ENCODE results near the gene MAP3K15.

DNA sequence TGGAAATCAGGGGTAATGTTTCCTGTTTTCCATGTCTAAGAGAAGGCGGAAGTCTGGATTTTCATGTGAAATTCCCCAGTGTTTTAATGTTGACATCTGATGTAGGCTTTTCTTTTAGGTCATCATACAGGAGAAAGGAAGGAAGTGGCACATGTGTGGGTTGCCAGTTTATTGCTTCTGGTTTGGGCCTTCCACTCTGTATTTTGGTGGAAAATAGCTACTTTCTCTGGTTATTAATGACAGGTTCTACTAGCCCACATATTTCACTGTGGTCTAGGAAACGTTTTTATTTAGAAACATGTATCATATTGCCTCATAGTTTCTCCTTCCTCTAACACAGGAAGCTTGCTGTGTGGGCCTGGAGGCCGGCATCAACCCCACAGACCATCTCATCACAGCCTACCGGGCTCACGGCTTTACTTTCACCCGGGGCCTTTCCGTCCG is 164.3 kb downstream of the MAP3K15 start:
- TF ChIP-seq, protein P1, sequence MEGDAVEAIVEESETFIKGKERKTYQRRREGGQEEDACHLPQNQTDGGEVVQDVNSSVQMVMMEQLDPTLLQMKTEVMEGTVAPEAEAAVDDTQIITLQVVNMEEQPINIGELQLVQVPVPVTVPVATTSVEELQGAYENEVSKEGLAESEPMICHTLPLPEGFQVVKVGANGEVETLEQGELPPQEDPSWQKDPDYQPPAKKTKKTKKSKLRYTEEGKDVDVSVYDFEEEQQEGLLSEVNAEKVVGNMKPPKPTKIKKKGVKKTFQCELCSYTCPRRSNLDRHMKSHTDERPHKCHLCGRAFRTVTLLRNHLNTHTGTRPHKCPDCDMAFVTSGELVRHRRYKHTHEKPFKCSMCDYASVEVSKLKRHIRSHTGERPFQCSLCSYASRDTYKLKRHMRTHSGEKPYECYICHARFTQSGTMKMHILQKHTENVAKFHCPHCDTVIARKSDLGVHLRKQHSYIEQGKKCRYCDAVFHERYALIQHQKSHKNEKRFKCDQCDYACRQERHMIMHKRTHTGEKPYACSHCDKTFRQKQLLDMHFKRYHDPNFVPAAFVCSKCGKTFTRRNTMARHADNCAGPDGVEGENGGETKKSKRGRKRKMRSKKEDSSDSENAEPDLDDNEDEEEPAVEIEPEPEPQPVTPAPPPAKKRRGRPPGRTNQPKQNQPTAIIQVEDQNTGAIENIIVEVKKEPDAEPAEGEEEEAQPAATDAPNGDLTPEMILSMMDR (IDR thresholded peaks at IDR 0.05): no peak
- TF ChIP-seq, protein P2, sequence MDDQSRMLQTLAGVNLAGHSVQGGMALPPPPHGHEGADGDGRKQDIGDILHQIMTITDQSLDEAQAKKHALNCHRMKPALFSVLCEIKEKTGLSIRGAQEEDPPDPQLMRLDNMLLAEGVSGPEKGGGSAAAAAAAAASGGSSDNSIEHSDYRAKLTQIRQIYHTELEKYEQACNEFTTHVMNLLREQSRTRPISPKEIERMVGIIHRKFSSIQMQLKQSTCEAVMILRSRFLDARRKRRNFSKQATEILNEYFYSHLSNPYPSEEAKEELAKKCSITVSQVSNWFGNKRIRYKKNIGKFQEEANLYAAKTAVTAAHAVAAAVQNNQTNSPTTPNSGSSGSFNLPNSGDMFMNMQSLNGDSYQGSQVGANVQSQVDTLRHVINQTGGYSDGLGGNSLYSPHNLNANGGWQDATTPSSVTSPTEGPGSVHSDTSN (IDR thresholded peaks at IDR 0.05): no peak
- TF ChIP-seq EP300 (IDR thresholded peaks at IDR 0.05; ENCODE audit: borderline replicate concordance in 1 of 2, low read depth in 1 of 2, low read length in 1 of 2): no peak
- TF ChIP-seq NFIC (IDR thresholded peaks at IDR 0.05; ENCODE audit: borderline replicate concordance): no peak
- TF ChIP-seq, protein P3, sequence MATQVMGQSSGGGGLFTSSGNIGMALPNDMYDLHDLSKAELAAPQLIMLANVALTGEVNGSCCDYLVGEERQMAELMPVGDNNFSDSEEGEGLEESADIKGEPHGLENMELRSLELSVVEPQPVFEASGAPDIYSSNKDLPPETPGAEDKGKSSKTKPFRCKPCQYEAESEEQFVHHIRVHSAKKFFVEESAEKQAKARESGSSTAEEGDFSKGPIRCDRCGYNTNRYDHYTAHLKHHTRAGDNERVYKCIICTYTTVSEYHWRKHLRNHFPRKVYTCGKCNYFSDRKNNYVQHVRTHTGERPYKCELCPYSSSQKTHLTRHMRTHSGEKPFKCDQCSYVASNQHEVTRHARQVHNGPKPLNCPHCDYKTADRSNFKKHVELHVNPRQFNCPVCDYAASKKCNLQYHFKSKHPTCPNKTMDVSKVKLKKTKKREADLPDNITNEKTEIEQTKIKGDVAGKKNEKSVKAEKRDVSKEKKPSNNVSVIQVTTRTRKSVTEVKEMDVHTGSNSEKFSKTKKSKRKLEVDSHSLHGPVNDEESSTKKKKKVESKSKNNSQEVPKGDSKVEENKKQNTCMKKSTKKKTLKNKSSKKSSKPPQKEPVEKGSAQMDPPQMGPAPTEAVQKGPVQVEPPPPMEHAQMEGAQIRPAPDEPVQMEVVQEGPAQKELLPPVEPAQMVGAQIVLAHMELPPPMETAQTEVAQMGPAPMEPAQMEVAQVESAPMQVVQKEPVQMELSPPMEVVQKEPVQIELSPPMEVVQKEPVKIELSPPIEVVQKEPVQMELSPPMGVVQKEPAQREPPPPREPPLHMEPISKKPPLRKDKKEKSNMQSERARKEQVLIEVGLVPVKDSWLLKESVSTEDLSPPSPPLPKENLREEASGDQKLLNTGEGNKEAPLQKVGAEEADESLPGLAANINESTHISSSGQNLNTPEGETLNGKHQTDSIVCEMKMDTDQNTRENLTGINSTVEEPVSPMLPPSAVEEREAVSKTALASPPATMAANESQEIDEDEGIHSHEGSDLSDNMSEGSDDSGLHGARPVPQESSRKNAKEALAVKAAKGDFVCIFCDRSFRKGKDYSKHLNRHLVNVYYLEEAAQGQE (IDR thresholded peaks at IDR 0.05; ENCODE audit: low read depth, low read length): no peak
- no peak for TF ChIP-seq NRF1 (IDR thresholded peaks at IDR 0.05; ENCODE audit: low read depth, low read length)
